WTC11 (cell line): Measurements from ENCODE around the gene GRK7. TPM values are rescaled to one million over a fixed set of nuclear protein-coding genes. Genes with fewer than 3 reads are reported as not detected.
A peak's percentile ranks its signal among the peaks of the same experiment; 100 is the strongest.

Experiments
- ESRRA ChIP-seq: sonication (generic); formaldehyde crosslinking; IDR thresholded peaks from 2 replicates; pipeline ENCODE4 v1.8.1; 2022; ENCODE audit warnings: mild to moderate bottlenecking, missing genetic modification reagents, borderline replicate concordance
- KAT7 ChIP-seq: sonication (generic); formaldehyde crosslinking; IDR thresholded peaks from 2 replicates; pipeline ENCODE4 v1.8.1; 2023; ENCODE audit warnings: missing genetic modification reagents, mild to moderate bottlenecking, borderline replicate concordance
- NFATC4 ChIP-seq: fragments of 250-450 bp; sonication (Bioruptor Pico); IDR thresholded peaks from 2 replicates; pipeline ENCODE4 v1.9.0; 2021; ENCODE audit warnings: mild to moderate bottlenecking
- NR1H2 ChIP-seq: sonication (generic); formaldehyde crosslinking; IDR thresholded peaks from 2 replicates; pipeline ENCODE4 v1.9.0; 2021; ENCODE audit warnings: mild to moderate bottlenecking, moderate library complexity, missing genetic modification reagents
- NR2C2 ChIP-seq: sonication (generic); formaldehyde crosslinking; IDR thresholded peaks from 2 replicates; pipeline ENCODE4 v1.8.0; 2022; ENCODE audit warnings: mild to moderate bottlenecking, missing genetic modification reagents
- PRRX2 ChIP-seq: fragments of 250-450 bp; sonication (Bioruptor Pico); IDR thresholded peaks from 2 replicates; pipeline ENCODE4 v1.8.0; 2021; ENCODE audit warnings: mild to moderate bottlenecking
- RELA ChIP-seq: sonication (generic); formaldehyde crosslinking; IDR thresholded peaks from 2 replicates; pipeline ENCODE4 v1.8.1; 2022; ENCODE audit warnings: missing genetic modification reagents, mild to moderate bottlenecking, borderline replicate concordance
- SMAD3 ChIP-seq: sonication (generic); formaldehyde crosslinking; IDR thresholded peaks from 2 replicates; pipeline ENCODE4 v1.8.0; 2022; ENCODE audit warnings: missing genetic modification reagents, mild to moderate bottlenecking, borderline replicate concordance
- SP1 ChIP-seq: sonication (generic); formaldehyde crosslinking; conservative IDR thresholded peaks from 2 replicates; pipeline ENCODE4 v1.8.1; 2022; ENCODE audit warnings: missing genetic modification reagents
- TCF7 ChIP-seq: sonication (generic); formaldehyde crosslinking; IDR thresholded peaks from 2 replicates; pipeline ENCODE4 v1.8.0; 2022; ENCODE audit warnings: mild to moderate bottlenecking, low read depth, missing genetic modification reagents, moderate library complexity
- TEAD1 ChIP-seq: sonication (generic); formaldehyde crosslinking; IDR thresholded peaks from 2 replicates; pipeline ENCODE4 v1.8.0; 2022; ENCODE audit warnings: mild to moderate bottlenecking, missing genetic modification reagents
- ZNF423 ChIP-seq: fragments of 250-450 bp; sonication (Bioruptor Pico); IDR thresholded peaks from 2 replicates; pipeline ENCODE4 v2.1.2; 2022; ENCODE audit warnings: mild to moderate bottlenecking, moderate library complexity
- total RNA-seq: library from RNA; stranded (reverse); gene quantifications from 3 replicates; pipeline ENCODE4 v1.2.3, GENCODE V29; 2021
- TF ChIP-seq, protein P1 (sequence below): sonication (generic); formaldehyde crosslinking; IDR thresholded peaks from 2 replicates; pipeline ENCODE4 v1.8.1; 2023; ENCODE audit warnings: mild to moderate bottlenecking, missing genetic modification reagents, borderline replicate concordance
- TF ChIP-seq, protein P2 (sequence below): sonication (generic); formaldehyde crosslinking; IDR thresholded peaks from 2 replicates; pipeline ENCODE4 v1.8.1; 2023; ENCODE audit warnings: mild to moderate bottlenecking, missing genetic modification reagents
- TF ChIP-seq, protein P3 (sequence below): sonication (generic); formaldehyde crosslinking; IDR thresholded peaks from 2 replicates; pipeline ENCODE4 v1.8.1; 2022; ENCODE audit warnings: mild to moderate bottlenecking, moderate library complexity, missing genetic modification reagents
- TF ChIP-seq, protein P4 (sequence below): sonication (generic); formaldehyde crosslinking; IDR thresholded peaks from 2 replicates; pipeline ENCODE4 v1.8.1; 2022; ENCODE audit warnings: mild to moderate bottlenecking, missing genetic modification reagents, moderate library complexity, borderline replicate concordance
- TF ChIP-seq, protein P5 (sequence below): sonication (generic); formaldehyde crosslinking; IDR thresholded peaks from 2 replicates; pipeline ENCODE4 v1.8.0; 2022; ENCODE audit warnings: mild to moderate bottlenecking, missing genetic modification reagents

Gene GRK7
- total RNA-seq, 1 experiment from 2014 or later: not detected

DNA sequence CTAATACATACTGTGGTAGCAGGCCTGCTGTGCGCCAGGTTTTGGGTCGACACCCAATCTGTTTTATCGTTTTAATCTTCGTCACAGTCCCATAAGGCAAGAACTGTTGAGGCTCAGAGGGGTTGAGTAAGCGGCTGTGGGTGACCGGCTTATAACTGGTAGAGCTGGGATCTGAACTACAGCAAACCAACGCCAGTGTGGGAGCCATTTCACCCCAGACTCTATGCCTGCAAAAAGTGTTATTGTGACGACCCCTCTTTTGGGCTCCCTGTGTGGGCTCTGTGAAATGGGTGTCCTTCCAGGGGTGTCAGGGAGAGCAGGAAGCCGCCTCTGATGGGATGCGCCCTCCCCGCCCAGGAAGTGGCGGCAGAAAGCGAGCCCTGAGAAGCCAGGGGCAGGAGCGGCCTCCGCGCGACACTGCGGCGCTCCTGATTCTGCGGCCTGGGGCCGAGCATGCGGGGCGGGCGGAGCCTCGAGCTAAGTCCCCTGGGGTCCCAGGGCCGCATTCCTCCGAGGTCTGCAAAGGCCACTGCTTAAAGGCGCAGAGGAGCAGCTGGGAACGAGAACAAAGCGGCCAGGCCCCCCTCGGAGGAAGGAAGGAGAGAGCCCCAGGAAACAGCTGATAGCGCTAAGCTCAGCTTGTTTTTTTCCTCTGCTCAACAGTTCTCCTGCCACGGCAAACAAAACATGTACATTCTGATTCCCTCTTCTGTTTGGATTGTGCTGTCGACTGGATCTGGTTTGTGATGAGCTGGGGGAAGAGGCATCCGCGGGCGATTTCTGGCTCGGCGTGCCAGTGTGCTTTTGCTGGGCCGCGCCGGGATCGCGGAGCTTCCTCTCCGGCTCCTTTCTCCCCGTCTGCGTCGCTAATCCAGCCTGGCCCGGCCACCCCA, 33.9 kb downstream of the GRK7 start (continued):
- TF ChIP-seq, protein P1, sequence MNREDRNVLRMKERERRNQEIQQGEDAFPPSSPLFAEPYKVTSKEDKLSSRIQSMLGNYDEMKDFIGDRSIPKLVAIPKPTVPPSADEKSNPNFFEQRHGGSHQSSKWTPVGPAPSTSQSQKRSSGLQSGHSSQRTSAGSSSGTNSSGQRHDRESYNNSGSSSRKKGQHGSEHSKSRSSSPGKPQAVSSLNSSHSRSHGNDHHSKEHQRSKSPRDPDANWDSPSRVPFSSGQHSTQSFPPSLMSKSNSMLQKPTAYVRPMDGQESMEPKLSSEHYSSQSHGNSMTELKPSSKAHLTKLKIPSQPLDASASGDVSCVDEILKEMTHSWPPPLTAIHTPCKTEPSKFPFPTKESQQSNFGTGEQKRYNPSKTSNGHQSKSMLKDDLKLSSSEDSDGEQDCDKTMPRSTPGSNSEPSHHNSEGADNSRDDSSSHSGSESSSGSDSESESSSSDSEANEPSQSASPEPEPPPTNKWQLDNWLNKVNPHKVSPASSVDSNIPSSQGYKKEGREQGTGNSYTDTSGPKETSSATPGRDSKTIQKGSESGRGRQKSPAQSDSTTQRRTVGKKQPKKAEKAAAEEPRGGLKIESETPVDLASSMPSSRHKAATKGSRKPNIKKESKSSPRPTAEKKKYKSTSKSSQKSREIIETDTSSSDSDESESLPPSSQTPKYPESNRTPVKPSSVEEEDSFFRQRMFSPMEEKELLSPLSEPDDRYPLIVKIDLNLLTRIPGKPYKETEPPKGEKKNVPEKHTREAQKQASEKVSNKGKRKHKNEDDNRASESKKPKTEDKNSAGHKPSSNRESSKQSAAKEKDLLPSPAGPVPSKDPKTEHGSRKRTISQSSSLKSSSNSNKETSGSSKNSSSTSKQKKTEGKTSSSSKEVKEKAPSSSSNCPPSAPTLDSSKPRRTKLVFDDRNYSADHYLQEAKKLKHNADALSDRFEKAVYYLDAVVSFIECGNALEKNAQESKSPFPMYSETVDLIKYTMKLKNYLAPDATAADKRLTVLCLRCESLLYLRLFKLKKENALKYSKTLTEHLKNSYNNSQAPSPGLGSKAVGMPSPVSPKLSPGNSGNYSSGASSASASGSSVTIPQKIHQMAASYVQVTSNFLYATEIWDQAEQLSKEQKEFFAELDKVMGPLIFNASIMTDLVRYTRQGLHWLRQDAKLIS (CRISPR knock-in tag): peak; percentile 48; the same call in 1 of the 2 replicates
- TF ChIP-seq ESRRA (CRISPR knock-in tag) (peak; percentile 78; the same call in 1 of the 2 replicates), NFATC4 (CRISPR knock-in tag) (no peak), TEAD1 (CRISPR knock-in tag) (peak; percentile 73; the same call in 1 of the 2 replicates), SMAD3 (peak; percentile 86), NR2C2 (CRISPR knock-in tag) (no peak), TCF7 (no peak), NR1H2 (CRISPR knock-in tag) (peak; percentile 14; the same call in 1 of the 2 replicates), PRRX2 (CRISPR knock-in tag) (0 out of 2 replicates have a peak, but pooled peaks have one; percentile 27), RELA (CRISPR knock-in tag) (peak; percentile 71; the same call in 1 of the 2 replicates), SP1 (CRISPR knock-in tag) (peak; percentile 59), ZNF423 (peak; percentile 22; the same call in 1 of the 2 replicates), KAT7 (CRISPR knock-in tag) (0 out of 2 replicates have a peak, but pooled peaks have one; percentile 33)
- TF ChIP-seq, protein P2, sequence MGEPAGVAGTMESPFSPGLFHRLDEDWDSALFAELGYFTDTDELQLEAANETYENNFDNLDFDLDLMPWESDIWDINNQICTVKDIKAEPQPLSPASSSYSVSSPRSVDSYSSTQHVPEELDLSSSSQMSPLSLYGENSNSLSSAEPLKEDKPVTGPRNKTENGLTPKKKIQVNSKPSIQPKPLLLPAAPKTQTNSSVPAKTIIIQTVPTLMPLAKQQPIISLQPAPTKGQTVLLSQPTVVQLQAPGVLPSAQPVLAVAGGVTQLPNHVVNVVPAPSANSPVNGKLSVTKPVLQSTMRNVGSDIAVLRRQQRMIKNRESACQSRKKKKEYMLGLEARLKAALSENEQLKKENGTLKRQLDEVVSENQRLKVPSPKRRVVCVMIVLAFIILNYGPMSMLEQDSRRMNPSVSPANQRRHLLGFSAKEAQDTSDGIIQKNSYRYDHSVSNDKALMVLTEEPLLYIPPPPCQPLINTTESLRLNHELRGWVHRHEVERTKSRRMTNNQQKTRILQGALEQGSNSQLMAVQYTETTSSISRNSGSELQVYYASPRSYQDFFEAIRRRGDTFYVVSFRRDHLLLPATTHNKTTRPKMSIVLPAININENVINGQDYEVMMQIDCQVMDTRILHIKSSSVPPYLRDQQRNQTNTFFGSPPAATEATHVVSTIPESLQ: no peak
- TF ChIP-seq, protein P3, sequence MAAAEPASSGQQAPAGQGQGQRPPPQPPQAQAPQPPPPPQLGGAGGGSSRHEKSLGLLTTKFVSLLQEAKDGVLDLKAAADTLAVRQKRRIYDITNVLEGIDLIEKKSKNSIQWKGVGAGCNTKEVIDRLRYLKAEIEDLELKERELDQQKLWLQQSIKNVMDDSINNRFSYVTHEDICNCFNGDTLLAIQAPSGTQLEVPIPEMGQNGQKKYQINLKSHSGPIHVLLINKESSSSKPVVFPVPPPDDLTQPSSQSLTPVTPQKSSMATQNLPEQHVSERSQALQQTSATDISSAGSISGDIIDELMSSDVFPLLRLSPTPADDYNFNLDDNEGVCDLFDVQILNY: 0 out of 2 replicates have a peak, but pooled peaks have one; percentile 24
- TF ChIP-seq, protein P4, sequence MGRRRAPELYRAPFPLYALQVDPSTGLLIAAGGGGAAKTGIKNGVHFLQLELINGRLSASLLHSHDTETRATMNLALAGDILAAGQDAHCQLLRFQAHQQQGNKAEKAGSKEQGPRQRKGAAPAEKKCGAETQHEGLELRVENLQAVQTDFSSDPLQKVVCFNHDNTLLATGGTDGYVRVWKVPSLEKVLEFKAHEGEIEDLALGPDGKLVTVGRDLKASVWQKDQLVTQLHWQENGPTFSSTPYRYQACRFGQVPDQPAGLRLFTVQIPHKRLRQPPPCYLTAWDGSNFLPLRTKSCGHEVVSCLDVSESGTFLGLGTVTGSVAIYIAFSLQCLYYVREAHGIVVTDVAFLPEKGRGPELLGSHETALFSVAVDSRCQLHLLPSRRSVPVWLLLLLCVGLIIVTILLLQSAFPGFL (CRISPR knock-in tag): no peak
- TF ChIP-seq, protein P5, sequence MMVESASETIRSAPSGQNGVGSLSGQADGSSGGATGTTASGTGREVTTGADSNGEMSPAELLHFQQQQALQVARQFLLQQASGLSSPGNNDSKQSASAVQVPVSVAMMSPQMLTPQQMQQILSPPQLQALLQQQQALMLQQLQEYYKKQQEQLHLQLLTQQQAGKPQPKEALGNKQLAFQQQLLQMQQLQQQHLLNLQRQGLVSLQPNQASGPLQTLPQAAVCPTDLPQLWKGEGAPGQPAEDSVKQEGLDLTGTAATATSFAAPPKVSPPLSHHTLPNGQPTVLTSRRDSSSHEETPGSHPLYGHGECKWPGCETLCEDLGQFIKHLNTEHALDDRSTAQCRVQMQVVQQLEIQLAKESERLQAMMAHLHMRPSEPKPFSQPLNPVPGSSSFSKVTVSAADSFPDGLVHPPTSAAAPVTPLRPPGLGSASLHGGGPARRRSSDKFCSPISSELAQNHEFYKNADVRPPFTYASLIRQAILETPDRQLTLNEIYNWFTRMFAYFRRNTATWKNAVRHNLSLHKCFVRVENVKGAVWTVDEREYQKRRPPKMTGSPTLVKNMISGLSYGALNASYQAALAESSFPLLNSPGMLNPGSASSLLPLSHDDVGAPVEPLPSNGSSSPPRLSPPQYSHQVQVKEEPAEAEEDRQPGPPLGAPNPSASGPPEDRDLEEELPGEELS (CRISPR knock-in tag): peak; percentile 20; the same call in 1 of the 2 replicates
